HG02981 (cell line): ENCODE measurements around the gene MYLK.
"Not testable (repeated sequence)": the region's sequence is repeated elsewhere in the genome, so short reads cannot be mapped to it uniquely, and the experiment has no call there.

Experiments
- ATAC-seq: cut with Tn5 transposase; IDR thresholded peaks from one replicate; pipeline ENCODE4 v1.9.1; 2021; ENCODE audit warnings: mild to moderate bottlenecking, moderate library complexity; ENCODE audit not compliant: unreplicated experiment

The MYLK gene

GRCh38 chr3:123703663-123704062 is 180.5 kb downstream of the MYLK start:
- not testable (repeated sequence) for ATAC-seq

- ATAC-seq = no peak
Measured at GRCh38 chr3:123702720-123703119, 181.4 kb downstream of the MYLK start.

- peak; percentile 60 for ATAC-seq
Measured at GRCh38 chr3:123702057-123702456, 182.1 kb downstream of the MYLK start.

GRCh38 chr3:123700791-123701722 is 183.1 kb downstream of the MYLK start:
- ATAC-seq = no peak

GRCh38 chr3:123698813-123699212 is 185.3 kb downstream of the MYLK start:
- no peak for ATAC-seq

GRCh38 chr3:123696808-123697207 is 187.3 kb downstream of the MYLK start:
- no peak for ATAC-seq

GRCh38 chr3:123695731-123696640 is 188.1 kb downstream of the MYLK start:
- no peak for ATAC-seq

- ATAC-seq = no peak
Measured at GRCh38 chr3:123695152-123695551, 189.0 kb downstream of the MYLK start.

- no peak for ATAC-seq
Measured at GRCh38 chr3:123694366-123695087, 189.6 kb downstream of the MYLK start.

GRCh38 chr3:123693584-123694190 is 190.4 kb downstream of the MYLK start:
- ATAC-seq = no peak

- no peak for ATAC-seq
Measured at GRCh38 chr3:123692671-123693070, 191.5 kb downstream of the MYLK start.

GRCh38 chr3:123692041-123692440 is 192.1 kb downstream of the MYLK start:
- no peak for ATAC-seq

GRCh38 chr3:123689831-123690230 is 194.3 kb downstream of the MYLK start:
- ATAC-seq = no peak

- ATAC-seq = no peak
Measured at GRCh38 chr3:123688241-123688747, 195.8 kb downstream of the MYLK start.

- no peak for ATAC-seq
Measured at GRCh38 chr3:123687286-123687685, 196.8 kb downstream of the MYLK start.

- no peak for ATAC-seq
Measured at GRCh38 chr3:123686251-123686650, 197.9 kb downstream of the MYLK start.

GRCh38 chr3:123685780-123686179 is 198.4 kb downstream of the MYLK start:
- ATAC-seq = no peak

GRCh38 chr3:123684636-123685035 is 199.5 kb downstream of the MYLK start:
- no peak for ATAC-seq

- no peak for ATAC-seq
Measured at GRCh38 chr3:123684209-123684608, 199.9 kb downstream of the MYLK start.

- ATAC-seq = no peak
Measured at GRCh38 chr3:123683505-123684154, 200.5 kb downstream of the MYLK start.
